A673 (cell line): ENCODE results near the gene CNDP1. TPM values are rescaled to one million over a fixed set of nuclear protein-coding genes. Genes with fewer than 3 reads are reported as not detected.

Experiments
- BruUV-seq: library from RNA; stranded (reverse); fragments of 400-500 nt; replicated peaks from 2 replicates; lab custom pipeline; 2021; lab: Mats Ljungman, UMichigan
- CTCF ChIA-PET: fragments of 300-600 bp; sonication (Branson Sonifier 250); formaldehyde crosslinking; loops from one replicate; lab custom pipeline; 2022; ENCODE audit warnings: antibody characterized with exemption; lab: Charles Lee
- POLR2A ChIA-PET: fragments of 300-600 bp; sonication (Branson Sonifier 250); formaldehyde crosslinking; loops from one replicate; lab custom pipeline; 2022; ENCODE audit warnings: antibody characterized with exemption; ENCODE audit not compliant: low non-redundant PET; lab: Charles Lee
- DNase-seq: peaks from one replicate; pipeline ENCODE4 v3.0.0-alpha.2; 2015; ENCODE audit warnings: low spot score
- H3K27ac ChIP-seq: fragments of 200-600 bp; sonication (generic); 2 replicates; pipeline ENCODE4 v1.5.1; 2016; ENCODE audit warnings: mixed run types, low read depth, mild to moderate bottlenecking, mixed read lengths, antibody characterized with exemption, low read length; ENCODE audit not compliant: poor library complexity, severe bottlenecking
- H3K27me3 ChIP-seq: fragments of 200-600 bp; sonication (generic); replicated peaks from 2 replicates; pipeline ENCODE4 v1.6.1; 2017; ENCODE audit warnings: mixed run types, low read depth, mild to moderate bottlenecking, mixed read lengths, antibody characterized with exemption, low read length; ENCODE audit not compliant: insufficient read depth, poor library complexity
- H3K36me3 ChIP-seq: fragments of 200-600 bp; sonication (generic); 2 replicates; pipeline ENCODE4 v1.6.1; 2016; ENCODE audit warnings: mixed run types, mild to moderate bottlenecking, mixed read lengths, antibody characterized with exemption, low read length; ENCODE audit not compliant: insufficient read depth, poor library complexity, severe bottlenecking
- H3K4me1 ChIP-seq: fragments of 200-600 bp; sonication (generic); 2 replicates; pipeline ENCODE4 v1.6.1; 2017; ENCODE audit warnings: mixed run types, mild to moderate bottlenecking, mixed read lengths, antibody characterized with exemption, low read length; ENCODE audit not compliant: insufficient read depth, poor library complexity, severe bottlenecking
- H3K4me3 ChIP-seq: fragments of 200-600 bp; sonication (generic); 2 replicates; pipeline ENCODE4 v1.5.1; 2016; ENCODE audit warnings: low read depth, mixed run types, mild to moderate bottlenecking, mixed read lengths, low read length; ENCODE audit not compliant: poor library complexity, severe bottlenecking
- H3K9me3 ChIP-seq: fragments of 200-600 bp; sonication (generic); 2 replicates; pipeline ENCODE4 v1.6.1; 2016; ENCODE audit warnings: mixed run types, low read depth, mild to moderate bottlenecking, mixed read lengths, antibody characterized with exemption, low read length; ENCODE audit not compliant: poor library complexity, severe bottlenecking
- EZH2 ChIP-seq: fragments of 200-600 bp; sonication (generic); IDR thresholded peaks from 2 replicates; pipeline ENCODE4 v1.6.1; 2017; ENCODE audit warnings: borderline replicate concordance, low read depth, mild to moderate bottlenecking, mixed read lengths, antibody characterized with exemption, low read length; ENCODE audit not compliant: poor library complexity, severe bottlenecking
- intact Hi-C: fragments of 100-400 bp; cut with micrococcal nuclease; formaldehyde crosslinking; loops from one replicate; pipeline ENCODE4 v1.10.0; 2022; ENCODE audit not compliant: unreplicated experiment
- total RNA-seq: library from RNA; stranded (reverse); gene quantifications from 2 replicates; pipeline ENCODE4 v1.2.3, GENCODE V29; 2021
- TF ChIP-seq, protein P1 (sequence below): fragments of 300-800, 200-600 bp; sonication (generic); conservative IDR thresholded peaks from 2 replicates; pipeline ENCODE4 v1.5.1; 2017; ENCODE audit warnings: low read depth, mild to moderate bottlenecking, antibody characterized with exemption, low read length, moderate library complexity, mixed read lengths

CNDP1 gene
- total RNA-seq, 1 experiment from 2014 or later = not detected

DNA sequence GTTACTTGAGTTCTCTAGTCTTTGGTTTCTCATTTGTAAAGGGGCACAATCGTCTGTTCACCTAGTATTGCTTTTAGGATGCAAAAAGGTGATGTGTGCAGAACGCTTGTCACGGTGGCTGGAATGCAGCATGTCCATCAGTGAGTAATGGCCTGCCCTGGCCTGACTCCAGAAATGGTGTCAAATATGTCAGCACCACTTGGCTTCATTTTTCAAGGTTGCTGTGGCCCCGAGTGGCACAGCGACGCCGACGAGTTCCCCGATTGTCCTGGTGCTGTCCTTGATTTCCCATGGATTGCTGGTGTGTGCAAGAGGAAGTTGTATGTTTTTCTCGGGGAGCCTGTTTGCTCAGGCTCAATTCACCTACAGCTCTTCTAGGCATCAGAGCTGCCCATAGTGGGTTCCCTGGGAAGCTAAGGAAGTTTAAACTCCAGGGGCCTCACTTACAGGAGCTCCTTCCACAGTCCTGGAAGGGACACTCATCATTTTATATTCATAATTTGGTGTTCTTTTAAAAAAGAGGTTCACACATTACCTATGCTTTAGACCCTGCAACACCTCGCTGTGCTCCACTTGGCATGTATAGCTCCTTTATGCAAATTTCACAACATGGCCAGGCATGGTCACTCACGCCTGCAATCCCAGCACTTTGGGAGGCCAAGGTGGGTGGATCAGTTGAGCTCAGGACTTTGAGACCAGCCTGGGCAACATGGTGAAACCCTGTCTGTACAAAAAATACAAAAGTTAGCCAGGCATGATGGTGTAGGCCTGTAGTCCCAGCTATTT, 37.8 kb downstream of the CNDP1 start:
- ChIA-PET POLR2A (no interaction called here), CTCF (no interaction called here)
- intact Hi-C loops = no loop called here
- no peaks in the 10 kb centered on the region for H3K9me3 ChIP-seq
- H3K4me3 ChIP-seq = no peak overlapping the region
- H3K4me1 ChIP-seq = no peaks in the 10 kb centered on the region
- H3K27ac ChIP-seq = no peak overlapping the region
- H3K27me3 ChIP-seq = peaks cover 17% of the 10 kb centered on the region
- H3K36me3 ChIP-seq = no peaks in the 10 kb centered on the region
- no peak for DNase-seq
- no TSS peak for BruUV-seq
- TF ChIP-seq, protein P1, sequence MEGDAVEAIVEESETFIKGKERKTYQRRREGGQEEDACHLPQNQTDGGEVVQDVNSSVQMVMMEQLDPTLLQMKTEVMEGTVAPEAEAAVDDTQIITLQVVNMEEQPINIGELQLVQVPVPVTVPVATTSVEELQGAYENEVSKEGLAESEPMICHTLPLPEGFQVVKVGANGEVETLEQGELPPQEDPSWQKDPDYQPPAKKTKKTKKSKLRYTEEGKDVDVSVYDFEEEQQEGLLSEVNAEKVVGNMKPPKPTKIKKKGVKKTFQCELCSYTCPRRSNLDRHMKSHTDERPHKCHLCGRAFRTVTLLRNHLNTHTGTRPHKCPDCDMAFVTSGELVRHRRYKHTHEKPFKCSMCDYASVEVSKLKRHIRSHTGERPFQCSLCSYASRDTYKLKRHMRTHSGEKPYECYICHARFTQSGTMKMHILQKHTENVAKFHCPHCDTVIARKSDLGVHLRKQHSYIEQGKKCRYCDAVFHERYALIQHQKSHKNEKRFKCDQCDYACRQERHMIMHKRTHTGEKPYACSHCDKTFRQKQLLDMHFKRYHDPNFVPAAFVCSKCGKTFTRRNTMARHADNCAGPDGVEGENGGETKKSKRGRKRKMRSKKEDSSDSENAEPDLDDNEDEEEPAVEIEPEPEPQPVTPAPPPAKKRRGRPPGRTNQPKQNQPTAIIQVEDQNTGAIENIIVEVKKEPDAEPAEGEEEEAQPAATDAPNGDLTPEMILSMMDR = no peak
- no peak for TF ChIP-seq EZH2

DNA sequence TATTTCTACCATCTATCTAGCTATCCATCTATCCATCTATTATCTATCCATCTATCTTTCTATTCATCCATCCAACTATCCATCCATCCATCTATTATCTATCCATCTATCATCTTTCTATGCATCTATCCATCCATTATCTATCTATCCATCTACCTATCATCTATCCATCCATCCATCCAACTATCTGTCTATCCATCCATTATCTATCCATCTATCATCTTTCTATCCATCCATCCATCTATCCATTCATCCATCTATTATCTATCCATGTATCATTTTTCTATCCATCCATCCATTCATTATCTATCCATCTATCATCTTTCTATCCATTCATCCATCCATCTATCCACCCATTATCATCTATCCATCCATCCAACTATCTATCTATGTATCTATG, 38.8 kb downstream of the CNDP1 start:
- Histone ChIP-seq H3K36me3 (no peaks in the 10 kb centered on the region), H3K27ac (no peak overlapping the region), H3K4me1 (no peaks in the 10 kb centered on the region), H3K27me3 (peaks cover 25% of the 10 kb centered on the region), H3K4me3 (no peak overlapping the region), H3K9me3 (no peaks in the 10 kb centered on the region)
- TF ChIP-seq, protein P1 = no peak
- no peak for TF ChIP-seq EZH2
- intact Hi-C loops = no loop called here
- ChIA-PET CTCF (no interaction called here), POLR2A (no interaction called here)
- no peak for DNase-seq
- BruUV-seq = no TSS peak

DNA sequence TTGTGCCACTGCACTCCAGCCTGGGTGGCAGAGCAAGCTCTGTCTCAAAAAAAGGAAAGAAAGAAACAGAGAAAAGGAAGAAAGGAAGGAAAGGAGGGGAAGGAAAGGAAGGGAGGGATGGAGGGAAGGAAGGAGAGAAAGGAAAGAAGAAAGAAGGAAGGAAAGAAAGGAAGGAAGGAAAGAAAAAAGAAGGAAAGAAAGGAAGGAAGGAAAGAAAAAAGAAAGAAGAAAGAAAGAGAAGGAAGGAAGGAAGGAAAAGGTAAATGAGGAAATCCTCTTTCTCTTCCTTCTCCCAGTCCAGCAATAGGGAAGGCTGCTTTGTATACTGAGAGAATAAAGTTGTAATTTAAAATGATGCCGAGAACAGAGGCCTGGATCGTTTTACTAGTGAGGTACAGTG, 40.6 kb downstream of the CNDP1 start:
- ChIA-PET POLR2A (no interaction called here), CTCF (no interaction called here)
- Histone ChIP-seq H3K27me3 (peaks cover 36% of the 10 kb centered on the region), H3K4me3 (no peak overlapping the region), H3K4me1 (no peaks in the 10 kb centered on the region), H3K9me3 (no peaks in the 10 kb centered on the region), H3K27ac (no peak overlapping the region), H3K36me3 (no peaks in the 10 kb centered on the region)
- no peak for DNase-seq
- BruUV-seq = no TSS peak
- TF ChIP-seq EZH2 = no peak
- TF ChIP-seq, protein P1 = no peak
- intact Hi-C loops = no loop called here
